ENCODE measurements around the gene NAGS.

GRCh38 chr17:44045486-44045885 lies 41.1 kb downstream of the NAGS start:
- no peak for TF ChIP-seq CTCF (IDR thresholded peaks at IDR 0.05; ENCODE audit: insufficient read depth, low read depth, low read length)
- TF ChIP-seq EZH2 (IDR thresholded peaks at IDR 0.05; ENCODE audit: insufficient read depth, low read length), result no peak

Data from astrocyte (in vitro differentiated cells and primary cell).